OCI-LY3 (cell line): Measurements from ENCODE around the gene PSMD5.
A peak's percentile ranks its signal among the peaks of the same experiment; 100 is the strongest.

ENCODE experiments used
- H2AFZ ChIP-seq: fragments of 200-600, 300-600 bp; shearing (Covaris generic); 2 replicates; pipeline ENCODE4 v1.6.0; 2014; ENCODE audit warnings: antibody characterized with exemption, low read depth, low read length
- H3K27ac ChIP-seq: fragments of 200-600, 300-600 bp; sonication (generic); 2 replicates; pipeline ENCODE4 v1.5.1; 2014; ENCODE audit warnings: mild to moderate bottlenecking, low read length, moderate library complexity, mixed read lengths
- H3K27me3 ChIP-seq: fragments of 200-600, 300-600 bp; sonication (generic); 2 replicates; pipeline ENCODE4 v1.6.1; 2014; ENCODE audit warnings: low read depth, low read length, mixed read lengths
- H3K36me3 ChIP-seq: fragments of 200-600, 300-600 bp; sonication (generic); replicated peaks from 2 replicates; pipeline ENCODE3; 2014; ENCODE audit warnings: low read depth, low read length, mixed read lengths
- H3K4me1 ChIP-seq: fragments of 300-600, 200-600 bp; sonication (generic); 2 replicates; pipeline ENCODE4 v1.6.1; 2014; ENCODE audit warnings: low read length, mixed read lengths
- H3K4me2 ChIP-seq: fragments of 200-600, 300-600 bp; sonication (generic); 2 replicates; pipeline ENCODE4 v1.6.1; 2014; ENCODE audit warnings: low read length, mixed read lengths
- H3K4me3 ChIP-seq: fragments of 300-600, 200-600 bp; sonication (generic); 2 replicates; pipeline ENCODE4 v1.5.1; 2014; ENCODE audit warnings: antibody characterized with exemption, mild to moderate bottlenecking, low read length, moderate library complexity
- H3K79me2 ChIP-seq: fragments of 300-600, 200-600 bp; shearing (Covaris generic); 2 replicates; pipeline ENCODE4 v1.6.1; 2014; ENCODE audit warnings: mild to moderate bottlenecking, low read length, mixed read lengths
- H3K9ac ChIP-seq: fragments of 300-600, 200-600 bp; shearing (Covaris generic); 2 replicates; pipeline ENCODE4 v1.6.0; 2014; ENCODE audit warnings: mild to moderate bottlenecking, low read length, moderate library complexity
- H3K9me3 ChIP-seq: fragments of 200-600, 300-600 bp; shearing (Covaris generic); 2 replicates; pipeline ENCODE4 v1.6.1; 2014; ENCODE audit warnings: low read length, mixed read lengths; ENCODE audit not compliant: insufficient read depth
- H4K20me1 ChIP-seq: fragments of 200-600, 300-600 bp; sonication (generic); 2 replicates; pipeline ENCODE4 v1.6.1; 2016; ENCODE audit warnings: low read length, mixed read lengths; ENCODE audit not compliant: insufficient read depth
- EZH2phosphoT487 ChIP-seq: fragments of 200-600 bp; shearing (Covaris generic); IDR thresholded peaks from 2 replicates; pipeline ENCODE4 v1.6.1; 2018; ENCODE audit warnings: antibody characterized with exemption, mixed run types, low read depth
- TF ChIP-seq, protein P1 (sequence below): fragments of 200-600, 300-600 bp; sonication (generic); IDR thresholded peaks from 2 replicates; pipeline ENCODE4 v1.5.1; 2014; ENCODE audit warnings: antibody characterized with exemption, low read length, low read depth

PSMD5 gene

GRCh38 chr9:120875954-120876841 lies 33.5 kb upstream of the PSMD5 start:
- H3K9ac ChIP-seq = peak overlapping the region; percentile 96
- no peak overlapping the region; the same call in 1 of the 2 replicates for H2AFZ ChIP-seq
- H3K36me3 ChIP-seq = peaks cover 26% of the 10 kb centered on the region
- TF ChIP-seq EZH2phosphoT487 = no peak
- TF ChIP-seq, protein P1, sequence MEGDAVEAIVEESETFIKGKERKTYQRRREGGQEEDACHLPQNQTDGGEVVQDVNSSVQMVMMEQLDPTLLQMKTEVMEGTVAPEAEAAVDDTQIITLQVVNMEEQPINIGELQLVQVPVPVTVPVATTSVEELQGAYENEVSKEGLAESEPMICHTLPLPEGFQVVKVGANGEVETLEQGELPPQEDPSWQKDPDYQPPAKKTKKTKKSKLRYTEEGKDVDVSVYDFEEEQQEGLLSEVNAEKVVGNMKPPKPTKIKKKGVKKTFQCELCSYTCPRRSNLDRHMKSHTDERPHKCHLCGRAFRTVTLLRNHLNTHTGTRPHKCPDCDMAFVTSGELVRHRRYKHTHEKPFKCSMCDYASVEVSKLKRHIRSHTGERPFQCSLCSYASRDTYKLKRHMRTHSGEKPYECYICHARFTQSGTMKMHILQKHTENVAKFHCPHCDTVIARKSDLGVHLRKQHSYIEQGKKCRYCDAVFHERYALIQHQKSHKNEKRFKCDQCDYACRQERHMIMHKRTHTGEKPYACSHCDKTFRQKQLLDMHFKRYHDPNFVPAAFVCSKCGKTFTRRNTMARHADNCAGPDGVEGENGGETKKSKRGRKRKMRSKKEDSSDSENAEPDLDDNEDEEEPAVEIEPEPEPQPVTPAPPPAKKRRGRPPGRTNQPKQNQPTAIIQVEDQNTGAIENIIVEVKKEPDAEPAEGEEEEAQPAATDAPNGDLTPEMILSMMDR = peak; percentile 31
- H3K27me3 ChIP-seq = no peaks in the 10 kb centered on the region
- peaks cover 38% of the 10 kb centered on the region for H3K4me1 ChIP-seq
- H3K9me3 ChIP-seq = no peaks in the 10 kb centered on the region
- peaks cover 34% of the 10 kb centered on the region for H3K79me2 ChIP-seq
- H3K27ac ChIP-seq = peak overlapping the region; percentile 89
- peak overlapping the region; percentile 95 for H3K4me3 ChIP-seq
- no peaks in the 10 kb centered on the region for H4K20me1 ChIP-seq
- H3K4me2 ChIP-seq = peak overlapping the region; percentile 84

- Histone ChIP-seq H3K79me2 (peaks cover 34% of the 10 kb centered on the region), H3K4me1 (peaks cover 38% of the 10 kb centered on the region), H3K4me2 (peak overlapping the region; percentile 84), H3K27ac (peak overlapping the region; percentile 89), H3K36me3 (peaks cover 28% of the 10 kb centered on the region), H3K27me3 (no peaks in the 10 kb centered on the region), H4K20me1 (no peaks in the 10 kb centered on the region), H3K4me3 (peak overlapping the region; percentile 95), H3K9ac (peak overlapping the region; percentile 96), H2AFZ (no peak overlapping the region), H3K9me3 (no peaks in the 10 kb centered on the region)
- TF ChIP-seq EZH2phosphoT487 = no peak
- TF ChIP-seq, protein P1 = no peak
These were observed 32.9 kb upstream of the PSMD5 start for GRCh38 chr9:120875643-120875953.

DNA sequence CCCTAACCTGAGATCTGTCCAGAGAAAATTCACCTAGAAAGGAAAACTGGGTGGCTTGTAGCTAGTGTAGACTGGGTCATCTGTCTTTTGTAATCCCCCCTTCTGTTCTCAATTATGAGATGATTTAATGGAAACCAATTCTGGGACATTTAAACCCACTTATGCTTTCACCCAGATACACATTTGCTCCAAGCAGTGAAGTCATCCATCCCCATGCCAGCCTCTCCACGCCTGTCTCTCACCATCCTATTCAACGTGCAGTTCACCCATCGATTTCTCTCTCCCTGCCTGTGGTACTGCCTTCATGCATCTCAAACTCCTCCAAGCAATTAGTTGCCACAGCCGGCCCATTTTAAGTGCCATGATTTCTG lies 32.5 kb upstream of the PSMD5 start:
- Histone ChIP-seq H3K4me1 (peaks cover 38% of the 10 kb centered on the region), H3K27ac (peak overlapping the region; percentile 89), H4K20me1 (no peaks in the 10 kb centered on the region), H3K4me3 (peak overlapping the region; percentile 95), H3K27me3 (no peaks in the 10 kb centered on the region), H3K79me2 (peaks cover 34% of the 10 kb centered on the region), H3K9me3 (no peaks in the 10 kb centered on the region), H2AFZ (no peak overlapping the region), H3K36me3 (peaks cover 29% of the 10 kb centered on the region), H3K9ac (peak overlapping the region; percentile 96; the same call in 1 of the 2 replicates), H3K4me2 (peak overlapping the region; percentile 84)
- TF ChIP-seq, protein P1 = no peak
- TF ChIP-seq EZH2phosphoT487 = no peak
